ENCODE results near the gene TBCK. TPM values are rescaled to one million over a fixed set of nuclear protein-coding genes. Genes with fewer than 3 reads are reported as not detected.

TBCK gene
- total RNA-seq, 2 experiments from 2014 or later, result 46.5 to 46.9 TPM

GRCh38 chr4:106160560-106160959 is 155.4 kb downstream of the TBCK start:
- Histone ChIP-seq H3K4me1 (ENCODE audit: insufficient read depth, low read length, poor library complexity, severe bottlenecking) (no peaks in the 10 kb centered on the region), H3K27ac (ENCODE audit: low read depth, low read length, poor library complexity, severe bottlenecking) (no peak overlapping the region), H3K9me2 (ENCODE audit: insufficient read depth, low read length) (no peaks in the 10 kb centered on the region), H4K20me1 (ENCODE audit: insufficient read depth, low read length) (no peaks in the 10 kb centered on the region), H3K36me3 (ENCODE audit: insufficient read depth, low read length) (no peaks in the 10 kb centered on the region; the same call in 1 of the 2 replicates), H3K4me3 (ENCODE audit: low read depth, low read length, poor library complexity, severe bottlenecking) (no peak overlapping the region), H3K9me3 (ENCODE audit: low read length) (no peaks in the 10 kb centered on the region), H3K4me2 (ENCODE audit: low read length) (no peak overlapping the region), H2AFZ (ENCODE audit: low read length) (no peak overlapping the region), H3K79me2 (ENCODE audit: insufficient read depth, low read depth, low read length) (no peaks in the 10 kb centered on the region)
- TF ChIP-seq CTCF (conservative IDR thresholded peaks at IDR 0.05; ENCODE audit: low read length), result no peak
- no peak for TF ChIP-seq EZH2phosphoT487 (IDR thresholded peaks at IDR 0.05; ENCODE audit: borderline replicate concordance, low read depth, low read length)
- no peak for DNase-seq (ENCODE audit: low spot score)
- intact Hi-C loops (cut with micrococcal nuclease; ENCODE audit: unreplicated experiment), result no loop called here
- no TSS peak for BruUV-seq (replicated peaks)
- ChIA-PET CTCF (ENCODE audit: unreplicated experiment) (no interaction called here), POLR2A (no interaction called here)

DNA sequence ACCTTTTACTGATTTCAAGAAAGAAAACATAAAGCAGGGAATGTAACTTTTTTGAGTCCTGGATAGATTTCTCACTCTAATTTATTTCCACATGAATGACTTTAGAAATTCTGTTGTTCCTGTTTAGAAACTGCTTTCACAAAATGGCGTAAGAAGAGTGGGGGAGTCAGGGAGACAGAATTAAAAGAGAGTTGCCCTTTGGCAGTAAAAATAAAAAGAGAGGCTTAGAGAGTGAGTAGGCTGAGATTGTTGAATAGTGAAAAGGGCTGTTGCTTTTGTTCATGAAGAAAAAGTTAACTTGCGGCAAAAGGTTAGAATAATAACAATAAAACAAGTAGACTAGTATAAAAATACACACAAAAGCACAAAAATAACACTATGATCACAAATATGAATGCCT is 166.1 kb downstream of the TBCK start:
- H3K9me3 ChIP-seq (ENCODE audit: low read length), result no peaks in the 10 kb centered on the region
- H3K27ac ChIP-seq (ENCODE audit: low read depth, low read length, poor library complexity, severe bottlenecking), result no peak overlapping the region
- DNase-seq (ENCODE audit: low spot score), result no peak
- no peaks in the 10 kb centered on the region for H3K36me3 ChIP-seq (ENCODE audit: insufficient read depth, low read length)
- no peak overlapping the region for H3K4me3 ChIP-seq (ENCODE audit: low read depth, low read length, poor library complexity, severe bottlenecking)
- intact Hi-C loops (cut with micrococcal nuclease; ENCODE audit: unreplicated experiment), result no loop called here
- no peak overlapping the region for H2AFZ ChIP-seq (ENCODE audit: low read length)
- H3K4me1 ChIP-seq (ENCODE audit: insufficient read depth, low read length, poor library complexity, severe bottlenecking), result no peaks in the 10 kb centered on the region
- no TSS peak for BruUV-seq (replicated peaks)
- H4K20me1 ChIP-seq (ENCODE audit: insufficient read depth, low read length), result no peaks in the 10 kb centered on the region
- no peak for TF ChIP-seq CTCF (conservative IDR thresholded peaks at IDR 0.05; ENCODE audit: low read length)
- TF ChIP-seq EZH2phosphoT487 (IDR thresholded peaks at IDR 0.05; ENCODE audit: borderline replicate concordance, low read depth, low read length), result no peak
- ChIA-PET POLR2A (no interaction called here), CTCF (ENCODE audit: unreplicated experiment) (no interaction called here)
- H3K4me2 ChIP-seq (ENCODE audit: low read length), result no peak overlapping the region
- H3K79me2 ChIP-seq (ENCODE audit: insufficient read depth, low read depth, low read length), result no peaks in the 10 kb centered on the region
- no peaks in the 10 kb centered on the region for H3K9me2 ChIP-seq (ENCODE audit: insufficient read depth, low read length)

- H3K27ac ChIP-seq (ENCODE audit: low read depth, low read length, poor library complexity, severe bottlenecking), result no peak overlapping the region
- no peaks in the 10 kb centered on the region for H3K4me1 ChIP-seq (ENCODE audit: insufficient read depth, low read length, poor library complexity, severe bottlenecking)
- no peaks in the 10 kb centered on the region for H3K9me3 ChIP-seq (ENCODE audit: low read length)
- no peak overlapping the region for H2AFZ ChIP-seq (ENCODE audit: low read length)
- no peaks in the 10 kb centered on the region for H3K36me3 ChIP-seq (ENCODE audit: insufficient read depth, low read length)
- no peaks in the 10 kb centered on the region for H3K79me2 ChIP-seq (ENCODE audit: insufficient read depth, low read depth, low read length)
- no peak for DNase-seq (ENCODE audit: low spot score)
- no peaks in the 10 kb centered on the region for H4K20me1 ChIP-seq (ENCODE audit: insufficient read depth, low read length)
- ChIA-PET CTCF (ENCODE audit: unreplicated experiment) (no interaction called here), POLR2A (interaction anchor here (0.9 kb wide), 1 partner anchor 9 kb away, joined by 4 read pairs; no protein-coding TSS in a partner anchor)
- no TSS peak for BruUV-seq (replicated peaks)
- TF ChIP-seq EZH2phosphoT487 (IDR thresholded peaks at IDR 0.05; ENCODE audit: borderline replicate concordance, low read depth, low read length), result no peak
- TF ChIP-seq CTCF (conservative IDR thresholded peaks at IDR 0.05; ENCODE audit: low read length), result no peak
- H3K4me2 ChIP-seq (ENCODE audit: low read length), result no peak overlapping the region
- H3K4me3 ChIP-seq (ENCODE audit: low read depth, low read length, poor library complexity, severe bottlenecking), result no peak overlapping the region
- H3K9me2 ChIP-seq (ENCODE audit: insufficient read depth, low read length), result no peaks in the 10 kb centered on the region
- intact Hi-C loops (cut with micrococcal nuclease; ENCODE audit: unreplicated experiment), result no loop called here
Measured at GRCh38 chr4:106149026-106149425, 167.0 kb downstream of the TBCK start.

Data from OCI-LY7 (cell line).